PC-9 (cell line): ENCODE data around the gene DISP3.

Experiments
- EZH2 ChIP-seq: fragments of 200-600 bp; sonication (generic); IDR thresholded peaks from 2 replicates; pipeline ENCODE4 v1.8.0; 2017; ENCODE audit warnings: antibody characterized with exemption, low read depth
- TF ChIP-seq, protein P1 (sequence below): fragments of 200-600 bp; sonication (generic); conservative IDR thresholded peaks from 2 replicates; pipeline ENCODE4 v1.6.1; 2017; ENCODE audit warnings: mixed run types, antibody characterized with exemption, mild to moderate bottlenecking, moderate library complexity

DNA sequence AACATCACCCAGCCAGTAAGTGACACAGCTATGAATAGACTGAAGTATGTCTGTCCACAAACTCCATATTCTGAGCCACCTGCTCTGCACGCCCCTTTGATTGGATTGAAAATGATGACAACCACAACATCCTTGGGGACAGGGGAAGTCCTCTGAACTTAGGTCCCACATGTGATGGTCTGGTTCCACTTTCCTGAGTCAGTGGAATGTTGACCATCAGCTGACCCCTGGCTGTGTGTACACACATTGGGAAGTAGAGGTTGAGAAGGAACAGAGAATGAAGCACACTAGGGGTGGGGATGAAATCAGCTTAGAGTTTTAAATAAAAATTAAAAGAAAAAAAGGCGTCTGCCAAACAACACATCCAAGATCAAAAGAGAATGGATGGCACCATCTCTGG lies 8.0 kb upstream of the DISP3 start:
- TF ChIP-seq, protein P1, sequence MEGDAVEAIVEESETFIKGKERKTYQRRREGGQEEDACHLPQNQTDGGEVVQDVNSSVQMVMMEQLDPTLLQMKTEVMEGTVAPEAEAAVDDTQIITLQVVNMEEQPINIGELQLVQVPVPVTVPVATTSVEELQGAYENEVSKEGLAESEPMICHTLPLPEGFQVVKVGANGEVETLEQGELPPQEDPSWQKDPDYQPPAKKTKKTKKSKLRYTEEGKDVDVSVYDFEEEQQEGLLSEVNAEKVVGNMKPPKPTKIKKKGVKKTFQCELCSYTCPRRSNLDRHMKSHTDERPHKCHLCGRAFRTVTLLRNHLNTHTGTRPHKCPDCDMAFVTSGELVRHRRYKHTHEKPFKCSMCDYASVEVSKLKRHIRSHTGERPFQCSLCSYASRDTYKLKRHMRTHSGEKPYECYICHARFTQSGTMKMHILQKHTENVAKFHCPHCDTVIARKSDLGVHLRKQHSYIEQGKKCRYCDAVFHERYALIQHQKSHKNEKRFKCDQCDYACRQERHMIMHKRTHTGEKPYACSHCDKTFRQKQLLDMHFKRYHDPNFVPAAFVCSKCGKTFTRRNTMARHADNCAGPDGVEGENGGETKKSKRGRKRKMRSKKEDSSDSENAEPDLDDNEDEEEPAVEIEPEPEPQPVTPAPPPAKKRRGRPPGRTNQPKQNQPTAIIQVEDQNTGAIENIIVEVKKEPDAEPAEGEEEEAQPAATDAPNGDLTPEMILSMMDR, result no peak
- TF ChIP-seq EZH2, result no peak
